MCF 10A (cell line): ENCODE measurements around the gene GPATCH11. TPM values are rescaled to one million over a fixed set of nuclear protein-coding genes. Genes with fewer than 3 reads are reported as not detected.
A peak's percentile ranks its signal among the peaks of the same experiment; 100 is the strongest.

Experiments used
- BruUV-seq: library from RNA; stranded (reverse); fragments of 400-500 nt; replicated peaks from 2 replicates; lab custom pipeline; 2021; lab: Mats Ljungman, UMichigan
- CTCF ChIA-PET: fragments of 300-600 bp; sonication (Branson Sonifier 250); formaldehyde crosslinking; extraction: SDS; loops from one replicate; lab custom pipeline; 2021; ENCODE audit warnings: antibody characterized with exemption, inconsistent platforms; lab: Yijun Ruan, JAX
- POLR2A ChIA-PET: fragments of 300-600, 350-650 bp; sonication (Branson Sonifier 250); formaldehyde crosslinking; extraction: SDS; loops from one replicate; lab custom pipeline; 2020; ENCODE audit warnings: antibody characterized with exemption, inconsistent platforms; lab: Yijun Ruan, JAX
- DNase-seq: peaks from one replicate; pipeline ENCODE4 v3.0.0-alpha.2; 2018; ENCODE audit not compliant: unreplicated experiment
- H3K27ac Mint-ChIP-seq: one replicate; pipeline ENCODE4 v1.8.0; 2022; ENCODE audit warnings: mild to moderate bottlenecking, low read depth, mixed read lengths; ENCODE audit not compliant: unreplicated experiment
- H3K27me3 Mint-ChIP-seq: one replicate; pipeline ENCODE4 v1.8.0; 2022; ENCODE audit warnings: mixed read lengths; ENCODE audit not compliant: insufficient read depth, unreplicated experiment
- H3K36me3 Mint-ChIP-seq: one replicate; pipeline ENCODE4 v1.8.0; 2022; ENCODE audit warnings: mild to moderate bottlenecking, moderate library complexity, mixed read lengths; ENCODE audit not compliant: insufficient read depth, unreplicated experiment
- H3K4me1 Mint-ChIP-seq: one replicate; pipeline ENCODE4 v1.8.0; 2022; ENCODE audit warnings: mixed read lengths; ENCODE audit not compliant: insufficient read depth, unreplicated experiment
- H3K4me3 Mint-ChIP-seq: one replicate; pipeline ENCODE4 v1.8.0; 2022; ENCODE audit warnings: mild to moderate bottlenecking, moderate library complexity, mixed read lengths; ENCODE audit not compliant: unreplicated experiment
- H3K9me3 Mint-ChIP-seq: one replicate; pipeline ENCODE4 v1.8.0; 2022; ENCODE audit warnings: mixed read lengths; ENCODE audit not compliant: unreplicated experiment
- intact Hi-C: fragments of 100-400 bp; cut with micrococcal nuclease; formaldehyde crosslinking; loops from 2 replicates; pipeline ENCODE4 v1.14.1; 2022
- total RNA-seq: library from RNA; stranded (reverse); gene quantifications from 2 replicates; pipeline ENCODE4 v1.2.3, GENCODE V29; 2022
- TF ChIP-seq, protein P1 (sequence below): fragments of 200-600 bp; IDR thresholded peaks from one replicate; pipeline ENCODE4 v1.8.0; 2022; ENCODE audit warnings: antibody characterized with exemption, mild to moderate bottlenecking; ENCODE audit not compliant: unreplicated experiment

GPATCH11 gene
- total RNA-seq, 1 experiment from 2014 or later, result 5.5 TPM

DNA sequence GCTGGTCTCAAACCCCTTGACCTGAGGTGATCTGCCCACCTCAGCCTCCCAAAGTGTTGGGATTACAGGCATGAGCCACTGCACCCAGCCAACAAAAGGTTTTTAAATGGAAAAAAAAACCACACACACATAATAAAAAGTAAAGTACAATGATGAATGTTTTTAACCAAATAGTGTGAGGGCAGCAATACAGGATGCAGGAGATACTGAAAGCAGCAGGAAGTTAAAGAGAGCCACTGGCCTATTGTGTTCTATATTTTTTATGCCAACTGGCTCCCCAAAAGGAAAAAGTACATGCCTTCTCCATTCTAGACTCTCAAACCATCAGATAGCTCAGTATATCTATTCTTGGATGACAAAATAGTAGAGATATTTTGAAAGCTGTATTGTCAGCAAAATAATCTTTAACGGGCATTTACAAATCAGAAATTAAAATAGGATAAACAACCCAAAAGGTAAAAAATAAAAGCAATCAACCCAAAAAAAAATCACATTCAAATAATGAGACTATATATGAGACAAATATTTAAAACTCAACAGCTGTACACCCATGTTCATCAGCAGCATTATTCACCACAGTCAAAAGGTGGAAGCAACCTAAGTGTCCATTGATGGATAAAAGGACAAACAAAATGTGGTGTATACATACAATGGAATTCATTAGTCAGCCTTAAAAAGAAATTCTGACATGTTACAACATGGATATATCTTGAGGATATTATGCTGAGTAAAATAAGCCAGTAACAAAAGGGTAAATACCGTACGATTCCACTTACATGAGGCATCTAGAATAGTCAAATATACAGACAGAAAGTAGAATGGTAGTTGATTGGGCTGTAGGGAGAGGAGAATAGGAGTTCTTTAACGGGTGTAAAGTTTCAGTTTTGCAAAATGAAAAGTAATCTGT is 26.2 kb downstream of the GPATCH11 start:
- Mint-ChIP-seq H3K9me3 (no peaks in the 10 kb centered on the region), H3K4me1 (no peaks in the 10 kb centered on the region), H3K4me3 (no peak overlapping the region), H3K27me3 (no peaks in the 10 kb centered on the region), H3K36me3 (peaks cover 81% of the 10 kb centered on the region), H3K27ac (no peak overlapping the region)
- ChIA-PET POLR2A (no interaction called here), CTCF (no interaction called here)
- DNase-seq, result peak; percentile 9
- intact Hi-C loops, result no loop called here
- TF ChIP-seq, protein P1, sequence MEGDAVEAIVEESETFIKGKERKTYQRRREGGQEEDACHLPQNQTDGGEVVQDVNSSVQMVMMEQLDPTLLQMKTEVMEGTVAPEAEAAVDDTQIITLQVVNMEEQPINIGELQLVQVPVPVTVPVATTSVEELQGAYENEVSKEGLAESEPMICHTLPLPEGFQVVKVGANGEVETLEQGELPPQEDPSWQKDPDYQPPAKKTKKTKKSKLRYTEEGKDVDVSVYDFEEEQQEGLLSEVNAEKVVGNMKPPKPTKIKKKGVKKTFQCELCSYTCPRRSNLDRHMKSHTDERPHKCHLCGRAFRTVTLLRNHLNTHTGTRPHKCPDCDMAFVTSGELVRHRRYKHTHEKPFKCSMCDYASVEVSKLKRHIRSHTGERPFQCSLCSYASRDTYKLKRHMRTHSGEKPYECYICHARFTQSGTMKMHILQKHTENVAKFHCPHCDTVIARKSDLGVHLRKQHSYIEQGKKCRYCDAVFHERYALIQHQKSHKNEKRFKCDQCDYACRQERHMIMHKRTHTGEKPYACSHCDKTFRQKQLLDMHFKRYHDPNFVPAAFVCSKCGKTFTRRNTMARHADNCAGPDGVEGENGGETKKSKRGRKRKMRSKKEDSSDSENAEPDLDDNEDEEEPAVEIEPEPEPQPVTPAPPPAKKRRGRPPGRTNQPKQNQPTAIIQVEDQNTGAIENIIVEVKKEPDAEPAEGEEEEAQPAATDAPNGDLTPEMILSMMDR, result no peak
- no TSS peak for BruUV-seq

DNA sequence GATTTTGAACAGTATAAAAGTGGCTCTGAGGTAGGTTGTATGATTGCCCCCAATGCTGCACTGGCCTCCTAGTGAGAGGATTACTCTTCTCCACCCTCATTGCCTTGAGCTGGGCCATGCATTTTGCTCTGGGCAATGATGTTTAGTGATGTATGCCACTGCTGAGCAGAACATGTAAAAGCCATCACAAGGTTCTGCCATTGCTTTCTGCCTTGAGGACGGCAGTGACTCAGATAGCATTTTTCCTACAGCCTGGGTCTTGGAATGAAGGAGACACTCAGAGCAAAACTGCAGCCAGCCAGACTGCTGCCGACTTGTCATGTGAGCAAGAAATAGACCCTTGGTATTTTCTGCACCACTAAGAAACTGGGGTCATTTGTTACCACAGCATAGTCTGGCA is 27.6 kb downstream of the GPATCH11 start:
- TF ChIP-seq, protein P1, result no peak
- Mint-ChIP-seq H3K9me3 (no peaks in the 10 kb centered on the region), H3K27ac (no peak overlapping the region), H3K4me1 (no peaks in the 10 kb centered on the region), H3K27me3 (no peaks in the 10 kb centered on the region), H3K36me3 (peaks cover 81% of the 10 kb centered on the region), H3K4me3 (no peak overlapping the region)
- BruUV-seq, result no TSS peak
- intact Hi-C loops, result no loop called here
- no peak for DNase-seq
- CTCF ChIA-PET, result interaction anchor here (0.7 kb wide), 1 partner anchor 209 kb away, joined by 3 read pairs; no protein-coding TSS in a partner anchor
- POLR2A ChIA-PET, result no interaction called here

DNA sequence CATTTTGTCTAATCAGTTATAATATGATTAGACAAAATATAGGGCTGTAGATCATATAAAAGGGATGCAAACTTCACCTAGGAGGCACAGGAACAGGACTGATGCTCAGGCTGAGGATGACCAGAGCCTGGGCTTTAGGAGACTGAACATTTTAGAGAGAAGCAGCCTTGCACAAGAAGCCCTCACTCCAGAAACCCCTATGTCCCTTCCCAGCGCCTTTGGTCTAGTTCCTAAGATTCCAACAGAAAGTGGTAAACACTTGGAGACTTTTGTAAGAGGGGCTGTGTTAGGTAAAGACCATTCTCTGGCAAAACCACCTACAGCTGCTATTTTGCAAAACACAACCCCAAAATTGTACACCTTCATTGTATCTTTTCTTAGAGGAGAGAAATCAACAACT is 33.2 kb downstream of the GPATCH11 start:
- no peak overlapping the region for H3K27ac Mint-ChIP-seq
- H3K27me3 Mint-ChIP-seq, result no peaks in the 10 kb centered on the region
- H3K36me3 Mint-ChIP-seq, result peaks cover 84% of the 10 kb centered on the region
- no TSS peak for BruUV-seq
- H3K4me3 Mint-ChIP-seq, result no peak overlapping the region
- CTCF ChIA-PET, result interaction anchor here (0.7 kb wide), 1 partner anchor 701 kb away, joined by 4 read pairs; no protein-coding TSS in a partner anchor
- intact Hi-C loops, result no loop called here
- TF ChIP-seq, protein P1, result no peak
- POLR2A ChIA-PET, result no interaction called here
- H3K4me1 Mint-ChIP-seq, result no peaks in the 10 kb centered on the region
- no peak for DNase-seq
- H3K9me3 Mint-ChIP-seq, result no peaks in the 10 kb centered on the region

DNA sequence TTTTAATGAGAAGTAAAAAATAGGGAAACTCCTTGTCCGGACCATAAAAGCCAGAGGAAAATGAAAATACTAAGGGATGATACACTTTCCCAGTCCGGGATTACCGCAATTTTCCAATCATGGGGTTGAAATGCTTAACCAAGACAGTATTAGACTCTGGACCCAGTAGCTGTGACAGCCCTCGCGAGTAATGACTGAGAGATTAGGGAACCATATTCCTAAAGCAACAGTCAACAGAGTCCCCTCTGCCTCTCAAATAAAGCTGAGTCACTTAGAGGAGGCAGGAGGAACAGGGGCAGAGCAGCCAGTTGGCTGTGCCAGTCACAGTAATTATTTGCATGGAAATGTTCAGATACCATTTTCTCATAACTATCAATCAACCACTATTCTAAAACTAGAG is 34.8 kb downstream of the GPATCH11 start:
- Mint-ChIP-seq H3K4me3 (no peak overlapping the region), H3K9me3 (no peaks in the 10 kb centered on the region), H3K4me1 (no peaks in the 10 kb centered on the region), H3K27ac (no peak overlapping the region), H3K36me3 (peaks cover 84% of the 10 kb centered on the region), H3K27me3 (no peaks in the 10 kb centered on the region)
- ChIA-PET CTCF (no interaction called here), POLR2A (interaction anchor here (1.7 kb wide), 1 partner anchor 35 kb away, joined by 3 read pairs; the partner anchor contains the start of genes GPATCH11 and HEATR5B)
- DNase-seq, result no peak
- intact Hi-C loops, result no loop called here
- no TSS peak for BruUV-seq
- TF ChIP-seq, protein P1, result no peak
